D721Med (cell line): ENCODE results near the gene VPS9D1.
"Not testable (repeated sequence)": the region's sequence is repeated elsewhere in the genome, so short reads cannot be mapped to it uniquely, and the experiment has no call there.

ENCODE experiments used
- DNase-seq: peaks from one replicate; pipeline ENCODE4 v3.0.0; 2011; ENCODE audit warnings: low spot score; ENCODE audit not compliant: insufficient read length
- FAIRE-seq: peaks from 2 replicates; lab custom pipeline; 2011; peaks lifted over from hg19 to GRCh38; lab: Jason Lieb, UNC
- TF ChIP-seq, protein P1 (sequence below): IDR thresholded peaks from 2 replicates; pipeline ENCODE4 v1.5.1; 2012; ENCODE audit warnings: mild to moderate bottlenecking, control low read depth; ENCODE audit not compliant: insufficient read depth; ENCODE audit errors: missing control alignments

The VPS9D1 gene

DNA sequence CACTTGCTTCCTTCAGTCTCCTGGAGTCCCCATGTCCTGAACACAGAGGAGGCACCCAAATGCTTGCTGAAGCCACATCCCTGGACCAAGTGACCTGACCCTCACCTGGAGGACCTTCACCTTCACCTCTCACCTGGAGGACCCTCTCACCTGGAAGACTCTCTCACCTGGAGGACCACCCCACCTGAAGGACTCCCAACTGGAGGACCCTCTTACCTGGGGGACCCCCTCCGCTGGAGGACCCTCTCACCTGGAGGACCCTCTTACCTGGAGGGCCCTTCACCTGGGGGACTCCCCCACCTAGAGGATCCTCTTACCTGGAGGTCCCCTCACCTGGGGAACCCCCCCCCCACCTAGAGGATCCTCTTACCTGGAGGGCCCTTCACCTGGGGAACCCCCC is 34.8 kb downstream of the VPS9D1 start:
- DNase-seq, result no peak
- TF ChIP-seq, protein P1, sequence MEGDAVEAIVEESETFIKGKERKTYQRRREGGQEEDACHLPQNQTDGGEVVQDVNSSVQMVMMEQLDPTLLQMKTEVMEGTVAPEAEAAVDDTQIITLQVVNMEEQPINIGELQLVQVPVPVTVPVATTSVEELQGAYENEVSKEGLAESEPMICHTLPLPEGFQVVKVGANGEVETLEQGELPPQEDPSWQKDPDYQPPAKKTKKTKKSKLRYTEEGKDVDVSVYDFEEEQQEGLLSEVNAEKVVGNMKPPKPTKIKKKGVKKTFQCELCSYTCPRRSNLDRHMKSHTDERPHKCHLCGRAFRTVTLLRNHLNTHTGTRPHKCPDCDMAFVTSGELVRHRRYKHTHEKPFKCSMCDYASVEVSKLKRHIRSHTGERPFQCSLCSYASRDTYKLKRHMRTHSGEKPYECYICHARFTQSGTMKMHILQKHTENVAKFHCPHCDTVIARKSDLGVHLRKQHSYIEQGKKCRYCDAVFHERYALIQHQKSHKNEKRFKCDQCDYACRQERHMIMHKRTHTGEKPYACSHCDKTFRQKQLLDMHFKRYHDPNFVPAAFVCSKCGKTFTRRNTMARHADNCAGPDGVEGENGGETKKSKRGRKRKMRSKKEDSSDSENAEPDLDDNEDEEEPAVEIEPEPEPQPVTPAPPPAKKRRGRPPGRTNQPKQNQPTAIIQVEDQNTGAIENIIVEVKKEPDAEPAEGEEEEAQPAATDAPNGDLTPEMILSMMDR, result no peak
- no peak for FAIRE-seq

DNA sequence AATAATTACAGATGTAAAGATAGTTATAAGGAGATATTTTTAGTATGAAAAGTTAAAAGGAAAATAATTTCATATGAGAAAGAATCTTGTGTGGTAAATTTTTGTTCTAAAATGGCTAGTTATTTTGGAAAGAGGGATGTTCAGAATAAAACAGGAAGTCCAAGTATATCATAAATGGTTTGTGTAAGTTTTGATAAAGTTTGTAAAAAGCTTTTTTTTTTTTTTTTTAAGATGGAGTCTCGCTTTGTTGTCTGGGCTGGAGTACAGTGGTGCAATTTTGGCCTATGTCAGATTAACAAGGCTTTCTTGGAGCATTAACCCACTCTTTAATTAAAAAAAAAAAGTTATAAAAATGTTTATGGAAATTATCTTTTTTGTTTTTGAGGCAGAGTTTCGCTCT is 42.4 kb downstream of the VPS9D1 start:
- TF ChIP-seq, protein P1, result no peak
- DNase-seq (no peak), FAIRE-seq (no peak)

DNA sequence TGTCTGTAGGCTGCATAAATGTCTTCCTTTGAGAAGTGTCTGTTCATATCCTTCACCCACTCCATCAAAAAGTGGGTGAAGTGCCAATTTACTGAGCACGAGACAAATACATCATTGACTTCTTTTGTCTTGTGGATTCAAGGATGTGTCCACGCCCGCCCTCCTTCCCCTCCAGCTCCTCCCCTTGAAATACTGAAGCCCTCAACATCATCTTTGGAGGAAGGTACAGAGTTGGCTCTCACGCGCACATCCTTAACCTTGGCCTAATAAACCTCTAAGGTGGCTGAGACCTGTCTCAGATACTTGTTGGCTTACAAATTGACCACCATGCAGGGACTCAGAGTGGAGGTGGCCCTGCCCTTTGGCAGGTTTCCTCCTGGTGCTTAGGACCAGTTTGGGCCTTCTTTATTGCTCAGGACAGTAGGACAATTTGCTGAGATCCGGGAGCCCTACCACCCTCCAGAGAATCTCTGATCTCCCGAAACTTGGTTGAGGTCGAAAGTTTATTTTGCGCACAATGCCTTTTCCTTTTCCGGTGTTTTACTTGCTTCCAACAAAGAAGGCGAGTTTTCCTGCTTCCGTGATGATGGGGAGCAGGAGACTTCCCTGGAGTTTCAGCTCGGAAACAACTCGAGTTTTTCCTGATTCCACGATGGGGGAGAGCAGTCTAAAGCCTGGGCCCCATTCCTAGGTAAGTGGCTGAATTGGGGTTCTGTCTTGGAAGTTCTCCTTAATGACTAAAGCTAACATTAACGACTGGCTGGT is 48.3 kb downstream of the VPS9D1 start:
- DNase-seq (no peak), FAIRE-seq (no peak)
- TF ChIP-seq, protein P1, result no peak

DNA sequence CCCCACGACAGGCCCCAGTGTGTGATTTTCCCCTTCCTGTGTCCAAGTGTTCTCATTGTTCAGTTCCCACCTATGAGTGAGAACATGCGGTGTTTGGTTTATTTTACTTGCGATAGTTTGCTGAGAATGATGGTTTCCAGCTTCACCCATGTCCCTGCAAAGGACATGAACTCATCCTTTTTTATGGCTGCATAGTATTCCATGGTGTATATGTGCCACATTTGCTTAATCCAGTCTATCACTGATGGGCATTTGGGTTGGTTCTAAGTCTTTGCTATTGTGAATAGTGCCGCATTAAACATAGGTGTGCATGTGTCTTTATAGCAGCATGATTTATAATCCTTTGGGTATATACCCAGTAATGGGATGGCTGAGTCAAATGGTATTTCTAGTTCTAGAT is 49.1 kb downstream of the VPS9D1 start:
- FAIRE-seq, DNase-seq: not testable (repeated sequence)

DNA sequence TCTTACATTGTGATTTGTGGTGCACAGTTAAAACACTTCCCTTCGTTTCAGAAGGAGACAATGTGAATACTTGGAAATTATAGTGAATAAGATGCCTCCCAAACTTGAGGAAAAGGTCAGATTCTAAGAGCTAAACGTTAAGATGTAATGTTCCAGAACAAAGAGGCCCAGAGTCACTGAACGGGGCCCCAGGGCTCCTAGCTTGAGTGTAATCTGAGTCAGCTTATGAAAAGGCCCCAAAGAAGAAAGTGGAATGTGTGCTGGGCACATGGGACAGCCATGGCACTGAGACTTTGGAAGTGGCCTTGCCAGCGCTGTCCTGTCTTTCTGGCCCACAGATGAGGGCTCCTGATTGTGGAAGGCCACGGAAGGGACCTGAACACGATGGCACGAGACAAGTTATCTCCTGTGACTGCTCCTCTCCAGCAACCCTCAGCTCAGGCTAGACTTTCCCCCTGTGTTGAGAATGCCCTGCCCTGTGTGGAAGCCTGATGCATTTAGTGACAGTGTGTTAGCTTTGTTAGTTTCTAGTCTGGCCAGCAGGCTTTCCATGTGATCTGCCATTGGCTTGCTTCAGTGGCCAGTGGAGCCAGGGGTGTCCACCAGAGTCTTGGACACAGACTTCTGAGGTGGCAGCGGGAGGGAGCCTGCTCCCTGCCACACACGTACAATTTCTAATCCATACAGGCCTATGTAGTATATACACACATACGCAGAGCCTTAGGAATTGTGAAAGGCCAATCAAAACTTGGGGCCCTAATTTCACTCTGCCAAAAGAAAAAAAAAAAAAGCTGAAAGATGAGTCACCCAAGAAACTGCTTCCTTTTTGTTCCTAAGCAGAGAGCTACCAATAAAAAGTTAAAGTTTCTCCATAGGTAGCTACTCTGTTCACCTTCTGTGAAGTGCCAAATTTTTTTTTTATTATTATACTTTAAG is 49.9 kb downstream of the VPS9D1 start:
- TF ChIP-seq, protein P1, result no peak
- DNase-seq, result no peak
- FAIRE-seq, result no peak

DNA sequence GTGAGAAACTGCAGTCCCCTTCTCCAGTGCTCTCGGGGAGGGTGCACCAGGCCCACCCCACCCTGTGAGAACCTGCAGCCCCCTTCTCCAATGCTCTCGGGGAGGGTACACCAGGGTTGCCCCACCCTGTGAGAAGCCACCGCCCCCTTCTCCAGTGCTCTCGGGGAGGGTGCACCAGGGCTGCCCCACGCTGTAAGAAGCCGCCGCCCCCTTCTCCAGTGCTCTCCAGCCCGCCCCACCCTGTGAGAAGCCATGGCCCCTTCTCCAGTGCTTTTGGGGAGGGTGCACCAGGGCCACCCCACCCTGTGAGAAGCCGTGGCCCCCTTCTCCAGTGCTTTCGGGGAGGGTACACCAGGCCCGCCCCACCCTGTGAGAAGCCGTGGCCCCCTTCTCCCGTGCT is 50.9 kb downstream of the VPS9D1 start:
- no peak for DNase-seq
- TF ChIP-seq, protein P1, result no peak
- no peak for FAIRE-seq

DNA sequence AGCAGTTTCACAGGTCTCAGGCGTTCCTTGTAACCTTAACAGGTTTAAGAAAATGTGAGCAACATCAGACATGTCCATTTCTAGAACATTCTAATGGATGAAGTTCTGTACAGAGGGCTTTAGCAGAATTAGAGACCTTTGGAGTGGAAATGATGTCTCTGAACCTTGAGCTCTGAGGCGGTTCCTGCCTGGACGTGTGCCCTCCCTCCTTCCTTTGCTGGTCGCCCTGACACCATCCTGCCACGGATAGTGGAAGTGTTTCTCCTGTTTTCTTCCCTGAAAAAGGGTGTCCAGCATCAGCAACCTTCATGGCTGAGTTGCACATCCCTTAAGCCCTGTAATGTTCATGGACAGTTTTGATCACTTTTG is 51.9 kb downstream of the VPS9D1 start:
- FAIRE-seq (no peak), DNase-seq (no peak)
- TF ChIP-seq, protein P1, result no peak
